GM23338 (cell line): ENCODE measurements around the gene GCLM. TPM values are rescaled to one million over a fixed set of nuclear protein-coding genes. Genes with fewer than 3 reads are reported as not detected.

Experiments
- ATAC-seq: fragments of 200-7000 bp; cut with Tn5 transposase; 3 replicates; pipeline ENCODE4 v1.9.1; 2020
- DNase-seq: peaks from one replicate; pipeline ENCODE4 v3.0.0-alpha.2; 2015; ENCODE audit warnings: low spot score
- H2AFZ ChIP-seq: fragments of 200-600 bp; sonication (generic); 2 replicates; pipeline ENCODE4 v1.8.0; 2016; ENCODE audit warnings: antibody characterized with exemption, mild to moderate bottlenecking, moderate library complexity
- H3F3A ChIP-seq: fragments of 200-600 bp; sonication (generic); replicated peaks from 2 replicates; pipeline ENCODE4 v1.8.0; 2017; ENCODE audit warnings: antibody characterized with exemption, mixed run types, low read depth
- H3K27ac ChIP-seq: fragments of 200-600 bp; sonication (generic); 2 replicates; pipeline ENCODE4 v1.6.1; 2016; ENCODE audit warnings: low read depth
- H3K27me3 ChIP-seq: fragments of 200-600 bp; sonication (generic); 2 replicates; pipeline ENCODE4 v1.8.0; 2016; ENCODE audit warnings: mild to moderate bottlenecking, mixed run types, moderate library complexity; ENCODE audit not compliant: insufficient read depth
- H3K36me3 ChIP-seq: fragments of 200-600 bp; sonication (generic); 2 replicates; pipeline ENCODE4 v1.8.0; 2016; ENCODE audit warnings: mild to moderate bottlenecking; ENCODE audit not compliant: insufficient read depth
- H3K4me1 ChIP-seq: fragments of 200-600 bp; sonication (generic); 2 replicates; pipeline ENCODE4 v1.8.0; 2016; ENCODE audit warnings: mild to moderate bottlenecking, moderate library complexity; ENCODE audit not compliant: insufficient read depth
- H3K4me2 ChIP-seq: fragments of 200-600 bp; sonication (generic); 2 replicates; pipeline ENCODE4 v1.7.1; 2017; ENCODE audit warnings: mixed run types
- H3K4me3 ChIP-seq: fragments of 200-600 bp; sonication (generic); 2 replicates; pipeline ENCODE4 v1.6.1; 2016; ENCODE audit warnings: mixed run types
- H3K79me2 ChIP-seq: fragments of 200-600 bp; sonication (generic); replicated peaks from 2 replicates; pipeline ENCODE4 v1.8.0; 2017; ENCODE audit warnings: mild to moderate bottlenecking; ENCODE audit not compliant: insufficient read depth
- H3K9me2 ChIP-seq: fragments of 200-600 bp; sonication (generic); 2 replicates; pipeline ENCODE4 v1.8.0; 2017; ENCODE audit not compliant: insufficient read depth
- H4K20me1 ChIP-seq: fragments of 200-600 bp; sonication (generic); replicated peaks from 2 replicates; pipeline ENCODE4 v1.8.0; 2017; ENCODE audit warnings: mild to moderate bottlenecking; ENCODE audit not compliant: insufficient read depth
- H3K27ac Mint-ChIP-seq: 2 replicates; pipeline ENCODE4 v1.8.0; 2020; ENCODE audit warnings: inconsistent platforms, mild to moderate bottlenecking, moderate library complexity, mixed read lengths
- H3K27me3 Mint-ChIP-seq: 3 replicates; pipeline ENCODE4 v1.8.0; 2022; ENCODE audit warnings: low read depth, mild to moderate bottlenecking, moderate library complexity, mixed read lengths, inconsistent platforms; ENCODE audit not compliant: insufficient read depth, poor library complexity
- H3K36me3 Mint-ChIP-seq: 3 replicates; pipeline ENCODE4 v1.8.0; 2021; ENCODE audit warnings: low read depth, mild to moderate bottlenecking, inconsistent platforms, moderate library complexity, mixed read lengths
- H3K4me1 Mint-ChIP-seq: 3 replicates; pipeline ENCODE4 v1.8.0; 2020; ENCODE audit warnings: mild to moderate bottlenecking, inconsistent platforms, mixed read lengths
- H3K4me3 Mint-ChIP-seq: 3 replicates; pipeline ENCODE4 v1.8.0; 2021; ENCODE audit warnings: moderate library complexity, mild to moderate bottlenecking, inconsistent platforms, mixed read lengths
- H3K9me3 Mint-ChIP-seq: 3 replicates; pipeline ENCODE4 v1.8.0; 2020; ENCODE audit warnings: moderate library complexity, mild to moderate bottlenecking, inconsistent platforms, mixed read lengths
- CREB1 ChIP-seq: fragments of 250-450 bp; sonication (Bioruptor Pico); IDR thresholded peaks from 2 replicates; pipeline ENCODE4 v1.5.0; 2020; ENCODE audit warnings: low read depth, mild to moderate bottlenecking, moderate library complexity
- CTCF ChIP-seq, 2 experiments: fragments of 200-600 bp in 1 of 2; sonication (generic) in 1 of 2; conservative IDR thresholded peaks; 2 replicates each; pipeline versions ENCODE4 v1.5.1 to v1.6.1; 2016 to 2017; ENCODE audit warnings: antibody characterized with exemption in 2 of 2, low read depth in 2 of 2, mild to moderate bottlenecking in 2 of 2, moderate library complexity in 1 of 2
- EZH2 ChIP-seq: fragments of 200-600 bp; sonication (generic); IDR thresholded peaks from one replicate; pipeline ENCODE4 v1.8.0; 2017; ENCODE audit warnings: antibody characterized with exemption, mild to moderate bottlenecking, low read depth; ENCODE audit not compliant: unreplicated experiment
- EZH2phosphoT487 ChIP-seq: fragments of 200-600 bp; sonication (generic); IDR thresholded peaks from one replicate; pipeline ENCODE4 v1.8.1; 2018; ENCODE audit warnings: antibody characterized with exemption; ENCODE audit not compliant: unreplicated experiment
- JUNB ChIP-seq: IDR thresholded peaks from one replicate; pipeline ENCODE4 v1.6.1; 2016; ENCODE audit warnings: antibody characterized with exemption; ENCODE audit not compliant: unreplicated experiment
- NANOG ChIP-seq: IDR thresholded peaks from 2 replicates; pipeline ENCODE4 v1.6.1; 2016; ENCODE audit warnings: antibody characterized with exemption, borderline replicate concordance
- POLR2AphosphoS5 ChIP-seq: IDR thresholded peaks from 2 replicates; pipeline ENCODE4 v1.6.1; 2016; ENCODE audit warnings: antibody characterized with exemption, low read depth
- REST ChIP-seq: IDR thresholded peaks from one replicate; pipeline ENCODE4 v1.6.1; 2018; ENCODE audit warnings: antibody characterized with exemption; ENCODE audit not compliant: unreplicated experiment
- STAT1 ChIP-seq: IDR thresholded peaks from one replicate; pipeline ENCODE4 v1.6.1; 2016; ENCODE audit warnings: antibody characterized with exemption; ENCODE audit not compliant: unreplicated experiment
- ZNF114 ChIP-seq: fragments of 250-450 bp; sonication (Bioruptor Pico); IDR thresholded peaks from 2 replicates; pipeline ENCODE4 v1.5.0; 2020; ENCODE audit warnings: mild to moderate bottlenecking, moderate library complexity
- ZNF331 ChIP-seq: fragments of 250-450 bp; sonication (Bioruptor Pico); IDR thresholded peaks from 2 replicates; pipeline ENCODE4 v1.5.0; 2020; ENCODE audit warnings: low read depth, mild to moderate bottlenecking, moderate library complexity
- ZNF462 ChIP-seq: fragments of 250-450 bp; sonication (Bioruptor Pico); IDR thresholded peaks from 2 replicates; pipeline ENCODE4 v1.5.0; 2020; ENCODE audit warnings: mild to moderate bottlenecking, moderate library complexity
- polyA plus RNA-seq: library from polyadenylated mRNA; unstranded; fragments of >200 nt; fragmentation: Nextera tagmentation; extraction: Ambion mirVana; gene quantifications from 2 replicates; pipeline ENCODE4 v1.2.1, GENCODE V29; 2016
- total RNA-seq: library from RNA; depleted of rRNA; stranded (reverse); fragments of >200 nt; shearing (Covaris generic); gene quantifications from 2 replicates; pipeline ENCODE4 v1.2.3, GENCODE V29; 2014
- TF ChIP-seq, protein P1 (sequence below): IDR thresholded peaks from 2 replicates; pipeline ENCODE4 v1.6.1; 2016; ENCODE audit warnings: antibody characterized with exemption

GCLM gene
- total and polyA plus RNA-seq, 2 experiments from 2014 or later, result 10.4 to 12.8 TPM

DNA sequence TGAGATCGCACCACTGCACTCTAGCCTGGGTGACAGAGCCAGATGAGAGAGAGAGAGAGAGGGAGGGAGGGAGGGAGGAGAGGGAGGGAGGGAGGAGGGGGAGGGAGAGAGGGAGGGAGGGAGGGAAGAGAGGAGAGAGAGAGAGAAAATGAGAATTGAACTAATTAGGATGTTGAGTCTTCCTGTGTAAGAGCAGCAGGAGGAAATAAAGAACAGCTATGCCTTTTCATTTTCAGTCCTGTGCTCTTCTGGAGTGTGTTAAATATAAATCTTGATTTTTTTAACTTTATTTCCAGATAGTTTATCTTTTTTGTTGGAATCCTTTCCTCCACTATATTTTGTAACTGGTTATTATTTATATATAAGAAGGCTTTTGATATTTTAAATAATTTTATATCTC lies 57.4 kb downstream of the GCLM start:
- peaks cover 12% of the 10 kb centered on the region for H3K27me3 Mint-ChIP-seq
- H3K4me3 Mint-ChIP-seq, result no peak overlapping the region

More for the DNA sequence above, 57.4 kb downstream of the GCLM start:
- Histone ChIP-seq H3K36me3 (no peaks in the 10 kb centered on the region), H2AFZ (no peak overlapping the region), H3F3A (no peaks in the 10 kb centered on the region), H3K9me2 (no peaks in the 10 kb centered on the region), H3K27me3 (no peaks in the 10 kb centered on the region), H4K20me1 (no peaks in the 10 kb centered on the region), H3K4me3 (no peak overlapping the region), H3K4me1 (no peaks in the 10 kb centered on the region; the same call in 1 of the 2 replicates), H3K27ac (no peak overlapping the region), H3K4me2 (no peak overlapping the region), H3K79me2 (no peaks in the 10 kb centered on the region)
- Mint-ChIP-seq H3K9me3 (peaks cover 45% of the 10 kb centered on the region), H3K4me1 (peaks cover 3% of the 10 kb centered on the region; the same call in 2 of the 3 replicates), H3K36me3 (peaks cover 23% of the 10 kb centered on the region), H3K27ac (no peak overlapping the region)
- ATAC-seq, result no peak
- no peak for DNase-seq
- no peak for TF ChIP-seq CREB1 (CRISPR knock-in tag)
- no peak for TF ChIP-seq EZH2
- TF ChIP-seq JUNB, result no peak
- TF ChIP-seq REST, result no peak
- TF ChIP-seq ZNF331 (CRISPR knock-in tag), result no peak
- TF ChIP-seq ZNF114, result no peak
- no peak for TF ChIP-seq STAT1
- no peak for TF ChIP-seq NANOG
- TF ChIP-seq ZNF462 (CRISPR knock-in tag), result no peak
- TF ChIP-seq CTCF (conservative IDR thresholded peaks at IDR 0.05; ENCODE audit: low read depth in 2 of 2), result no peak
- TF ChIP-seq EZH2phosphoT487, result no peak
- TF ChIP-seq, protein P1, sequence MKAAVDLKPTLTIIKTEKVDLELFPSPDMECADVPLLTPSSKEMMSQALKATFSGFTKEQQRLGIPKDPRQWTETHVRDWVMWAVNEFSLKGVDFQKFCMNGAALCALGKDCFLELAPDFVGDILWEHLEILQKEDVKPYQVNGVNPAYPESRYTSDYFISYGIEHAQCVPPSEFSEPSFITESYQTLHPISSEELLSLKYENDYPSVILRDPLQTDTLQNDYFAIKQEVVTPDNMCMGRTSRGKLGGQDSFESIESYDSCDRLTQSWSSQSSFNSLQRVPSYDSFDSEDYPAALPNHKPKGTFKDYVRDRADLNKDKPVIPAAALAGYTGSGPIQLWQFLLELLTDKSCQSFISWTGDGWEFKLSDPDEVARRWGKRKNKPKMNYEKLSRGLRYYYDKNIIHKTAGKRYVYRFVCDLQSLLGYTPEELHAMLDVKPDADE, result no peak
- TF ChIP-seq POLR2AphosphoS5, result no peak
